Measurements from ENCODE around the gene NOP9.

The NOP9 gene

DNA sequence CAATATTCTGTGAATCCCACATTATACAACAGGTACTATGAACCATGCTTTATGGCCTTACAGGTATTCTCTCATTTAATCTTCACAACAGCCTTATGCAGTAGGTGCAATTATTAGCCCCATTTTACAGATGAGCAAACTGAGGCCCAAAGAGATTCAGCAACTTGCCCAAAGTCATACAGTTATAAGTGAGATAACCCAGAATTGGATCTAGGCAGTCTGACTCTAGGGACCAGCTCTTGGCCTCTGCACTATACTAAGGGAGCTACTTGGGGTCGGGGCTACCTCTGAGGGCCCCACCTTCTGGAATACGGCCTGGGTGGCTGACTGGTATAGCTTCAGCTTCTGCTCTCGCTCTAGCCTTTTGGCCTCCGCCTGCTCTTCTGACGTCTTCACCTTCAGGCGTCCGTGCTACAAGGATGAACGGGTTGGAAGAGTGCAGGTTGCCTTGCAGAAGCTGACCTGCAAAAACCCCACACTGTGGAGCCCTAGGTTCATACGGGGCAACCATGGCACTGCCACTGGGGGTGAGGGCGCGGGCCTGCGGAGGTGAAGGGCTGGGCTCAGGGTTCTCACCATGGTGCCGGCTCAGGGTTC, 29.0 kb upstream of the NOP9 start:
- TF ChIP-seq, protein P1, sequence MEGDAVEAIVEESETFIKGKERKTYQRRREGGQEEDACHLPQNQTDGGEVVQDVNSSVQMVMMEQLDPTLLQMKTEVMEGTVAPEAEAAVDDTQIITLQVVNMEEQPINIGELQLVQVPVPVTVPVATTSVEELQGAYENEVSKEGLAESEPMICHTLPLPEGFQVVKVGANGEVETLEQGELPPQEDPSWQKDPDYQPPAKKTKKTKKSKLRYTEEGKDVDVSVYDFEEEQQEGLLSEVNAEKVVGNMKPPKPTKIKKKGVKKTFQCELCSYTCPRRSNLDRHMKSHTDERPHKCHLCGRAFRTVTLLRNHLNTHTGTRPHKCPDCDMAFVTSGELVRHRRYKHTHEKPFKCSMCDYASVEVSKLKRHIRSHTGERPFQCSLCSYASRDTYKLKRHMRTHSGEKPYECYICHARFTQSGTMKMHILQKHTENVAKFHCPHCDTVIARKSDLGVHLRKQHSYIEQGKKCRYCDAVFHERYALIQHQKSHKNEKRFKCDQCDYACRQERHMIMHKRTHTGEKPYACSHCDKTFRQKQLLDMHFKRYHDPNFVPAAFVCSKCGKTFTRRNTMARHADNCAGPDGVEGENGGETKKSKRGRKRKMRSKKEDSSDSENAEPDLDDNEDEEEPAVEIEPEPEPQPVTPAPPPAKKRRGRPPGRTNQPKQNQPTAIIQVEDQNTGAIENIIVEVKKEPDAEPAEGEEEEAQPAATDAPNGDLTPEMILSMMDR (IDR thresholded peaks at IDR 0.05; ENCODE audit: low read depth, low read length, missing control alignments): no peak
- no peak for DNase-seq (ENCODE audit: low read depth)
- in situ Hi-C loops (cut with HindIII; ENCODE audit: low sequenced_read_pairs): no loop called here
- peak overlapping the region; percentile 91 for H3K4me3 ChIP-seq (ENCODE audit: low read depth, low read length)

DNA sequence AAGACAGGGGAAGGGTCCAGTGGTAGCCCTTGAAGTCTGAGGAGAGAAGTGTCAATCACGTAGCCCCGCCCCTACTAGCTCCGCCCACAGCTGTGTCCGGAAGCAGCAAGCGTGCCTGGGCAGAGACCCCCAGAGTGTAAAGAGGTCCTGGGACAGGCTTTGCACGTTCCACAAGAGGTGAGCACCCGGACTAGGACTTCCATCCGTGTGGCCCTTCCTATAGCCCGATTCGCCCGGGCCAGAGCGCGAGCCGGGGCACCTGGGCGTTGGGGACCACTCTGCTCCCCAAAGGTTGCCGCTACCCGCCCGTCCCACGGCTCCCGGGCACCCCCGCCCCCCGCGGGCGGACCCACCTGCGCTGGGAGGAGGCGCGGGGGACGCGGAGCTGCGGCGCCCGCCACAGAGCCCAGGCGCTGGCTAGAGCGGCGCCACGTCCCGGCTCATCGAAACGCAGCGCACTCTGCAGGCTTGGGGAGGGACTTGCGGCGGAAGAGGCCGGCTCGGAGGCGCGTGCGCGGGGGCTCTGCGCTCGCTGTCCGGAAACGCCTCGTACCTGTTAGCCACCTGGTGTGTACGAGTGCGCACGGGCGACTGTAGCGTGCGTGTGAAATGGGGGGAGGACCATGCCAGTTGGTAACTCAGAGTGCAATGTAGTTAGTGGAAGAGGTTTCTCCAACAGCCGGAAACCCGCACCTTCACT, 28.4 kb upstream of the NOP9 start, which contains the start of gene RABGGTA:
Gene RABGGTA (minus strand): TSS at position 464 of the 700 bp plus-strand sequence. CDS start 482 bp downstream, outside the sequence.
- TF ChIP-seq, protein P1 (IDR thresholded peaks at IDR 0.05; ENCODE audit: low read depth, low read length, missing control alignments): peak; percentile 59
- DNase-seq (ENCODE audit: low read depth): peak; percentile 64
- in situ Hi-C loops (cut with HindIII; ENCODE audit: low sequenced_read_pairs): no loop called here
- H3K4me3 ChIP-seq (ENCODE audit: low read depth, low read length): peak within 1 kb of the TSS; percentile 91

DNA sequence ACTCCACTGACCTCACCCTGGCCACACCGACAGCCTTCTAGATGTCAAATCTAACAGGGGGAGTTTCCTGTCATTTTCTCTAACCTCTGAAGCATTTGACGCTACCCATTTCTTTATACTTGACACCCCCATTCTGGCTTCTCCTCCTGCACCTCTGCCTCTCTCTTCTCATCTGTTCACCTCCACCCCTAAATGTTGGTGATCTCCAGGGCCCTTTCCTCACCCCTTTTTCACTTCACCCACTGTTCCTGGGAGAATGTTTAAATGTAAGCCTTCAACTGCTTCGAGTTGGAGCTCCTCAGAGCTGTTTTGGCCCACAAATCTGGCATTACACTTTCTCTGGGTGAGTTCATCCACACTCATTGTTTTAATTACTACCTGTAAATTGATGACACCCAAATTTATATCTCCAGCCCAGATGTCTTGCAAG, 27.8 kb upstream of the NOP9 start:
- TF ChIP-seq, protein P1 (IDR thresholded peaks at IDR 0.05; ENCODE audit: low read depth, low read length, missing control alignments): no peak
- DNase-seq (ENCODE audit: low read depth): no peak
- peak overlapping the region; percentile 91 for H3K4me3 ChIP-seq (ENCODE audit: low read depth, low read length)
- in situ Hi-C loops (cut with HindIII; ENCODE audit: low sequenced_read_pairs): no loop called here

DNA sequence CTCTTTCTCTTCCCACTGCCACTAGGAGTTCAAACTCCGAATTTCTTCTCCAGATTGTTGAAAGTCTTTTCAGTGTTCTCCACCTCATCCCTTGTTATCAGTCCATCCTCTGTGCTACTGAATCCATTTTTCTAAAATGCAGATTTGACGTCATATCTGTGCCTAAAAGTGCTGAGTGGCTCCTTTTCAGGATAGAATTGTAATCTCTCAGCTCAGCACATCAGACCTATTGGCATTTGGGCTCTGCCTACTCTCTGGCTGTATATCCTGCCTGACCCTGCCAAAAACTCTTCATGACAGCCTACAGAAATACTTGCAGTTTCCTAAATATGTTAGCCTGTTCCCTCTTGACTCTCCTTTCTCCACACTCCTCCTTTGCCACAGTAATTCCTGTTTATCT, 27.2 kb upstream of the NOP9 start:
- no peak for DNase-seq (ENCODE audit: low read depth)
- in situ Hi-C loops (cut with HindIII; ENCODE audit: low sequenced_read_pairs): no loop called here
- no peak overlapping the region for H3K4me3 ChIP-seq (ENCODE audit: low read depth, low read length)
- TF ChIP-seq, protein P1 (IDR thresholded peaks at IDR 0.05; ENCODE audit: low read depth, low read length, missing control alignments): no peak

DNA sequence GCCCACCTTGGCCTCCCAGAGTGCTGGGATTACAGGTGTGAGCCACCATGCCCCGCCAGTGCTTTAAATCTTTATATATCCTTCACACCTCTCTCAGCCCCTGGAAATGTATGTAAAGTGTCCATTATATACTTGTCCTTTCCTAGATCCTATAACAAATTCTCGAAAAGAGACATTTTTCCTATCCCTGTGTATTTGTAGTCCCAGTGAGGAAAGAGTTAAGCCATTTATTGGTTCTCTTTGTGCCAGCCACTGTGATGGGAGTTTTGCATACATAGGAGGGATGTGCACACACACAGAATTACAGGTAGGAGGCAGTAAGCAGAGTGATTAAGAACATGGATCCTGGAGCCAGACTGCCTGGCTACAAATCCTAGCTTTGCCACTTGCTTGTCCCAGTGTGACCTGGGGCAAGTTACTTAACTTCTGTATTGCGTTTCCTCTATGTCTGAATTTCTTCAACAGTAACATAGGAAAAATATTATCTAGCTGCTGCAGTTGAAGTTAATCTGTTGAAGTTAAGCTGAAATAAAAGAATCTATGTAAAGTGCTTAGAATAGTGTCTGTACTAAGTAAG, 26.1 kb upstream of the NOP9 start:
- H3K4me3 ChIP-seq (ENCODE audit: low read depth, low read length): no peak overlapping the region
- in situ Hi-C loops (cut with HindIII; ENCODE audit: low sequenced_read_pairs): no loop called here
- DNase-seq (ENCODE audit: low read depth): no peak
- TF ChIP-seq, protein P1 (IDR thresholded peaks at IDR 0.05; ENCODE audit: low read depth, low read length, missing control alignments): peak; percentile 4

DNA sequence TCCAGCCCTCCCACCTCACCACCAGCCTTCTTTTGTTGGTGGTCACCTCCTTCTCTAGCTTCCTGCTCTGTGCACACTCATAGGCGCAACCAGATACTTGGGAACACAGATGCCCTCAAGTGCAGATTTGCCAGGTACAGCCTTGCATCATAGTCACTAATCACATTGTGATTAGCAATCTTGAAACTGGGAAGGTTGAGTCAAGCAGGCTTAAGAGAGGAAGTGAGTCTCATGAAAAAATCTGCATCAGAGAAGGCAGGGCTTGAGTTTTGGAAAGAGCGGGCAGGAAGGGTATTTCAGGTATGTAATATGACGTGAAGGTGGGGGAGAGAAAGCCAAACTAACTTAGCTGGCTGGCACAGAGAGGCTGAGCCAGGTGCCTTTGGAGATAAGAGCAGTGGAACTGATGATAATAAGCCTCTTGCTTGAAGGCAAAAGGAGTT, 25.5 kb upstream of the NOP9 start:
- no peak for DNase-seq (ENCODE audit: low read depth)
- no peak overlapping the region for H3K4me3 ChIP-seq (ENCODE audit: low read depth, low read length)
- in situ Hi-C loops (cut with HindIII; ENCODE audit: low sequenced_read_pairs): no loop called here
- TF ChIP-seq, protein P1 (IDR thresholded peaks at IDR 0.05; ENCODE audit: low read depth, low read length, missing control alignments): no peak

All from astrocyte of the cerebellum (primary cell).